A172 (cell line): ENCODE data around the gene PCARE. TPM values are rescaled to one million over a fixed set of nuclear protein-coding genes. Genes with fewer than 3 reads are reported as not detected.

Source experiments
- DNase-seq: peaks from one replicate; pipeline ENCODE4 v3.0.0-alpha.2; 2015; ENCODE audit warnings: low spot score
- total RNA-seq: library from RNA; depleted of rRNA; stranded (reverse); fragments of >200 nt; shearing (Covaris generic); gene quantifications from 2 replicates; pipeline ENCODE4 v1.2.3, GENCODE V29; 2014

The PCARE gene
- total RNA-seq, 1 experiment from 2014 or later, result not detected

- DNase-seq, result no peak
Observed at GRCh38 chr2:29035016-29035745, 39.1 kb downstream of the PCARE start.

GRCh38 chr2:29033656-29034055 lies 40.7 kb downstream of the PCARE start:
- peak; percentile 48 for DNase-seq

- peak; percentile 92 for DNase-seq
Observed at GRCh38 chr2:29033172-29033571, 41.2 kb downstream of the PCARE start.

- no peak for DNase-seq
Observed at GRCh38 chr2:29032189-29032588, 42.1 kb downstream of the PCARE start.

GRCh38 chr2:29031046-29031445 lies 43.3 kb downstream of the PCARE start:
- no peak for DNase-seq

GRCh38 chr2:29025711-29026110 lies 48.6 kb downstream of the PCARE start:
- no peak for DNase-seq

GRCh38 chr2:29024882-29025430 lies 49.4 kb downstream of the PCARE start:
- no peak for DNase-seq

- DNase-seq, result no peak
Observed at GRCh38 chr2:29023188-29023587, 51.1 kb downstream of the PCARE start.

- peak; percentile 82 for DNase-seq
Observed at GRCh38 chr2:29022679-29023078, 51.6 kb downstream of the PCARE start.

GRCh38 chr2:29021886-29022285 lies 52.4 kb downstream of the PCARE start:
- no peak for DNase-seq

GRCh38 chr2:29017716-29018435 lies 56.4 kb downstream of the PCARE start:
- no peak for DNase-seq

- no peak for DNase-seq
Observed at GRCh38 chr2:29016504-29016903, 57.8 kb downstream of the PCARE start.

GRCh38 chr2:29015701-29016470 lies 58.4 kb downstream of the PCARE start:
- no peak for DNase-seq

- DNase-seq, result peak; percentile 84
Observed at GRCh38 chr2:29014811-29015421, 59.4 kb downstream of the PCARE start.

- DNase-seq, result no peak
Observed at GRCh38 chr2:29014331-29014730, 60.0 kb downstream of the PCARE start.

GRCh38 chr2:29013057-29013780 lies 61.1 kb downstream of the PCARE start:
- no peak for DNase-seq

GRCh38 chr2:29012211-29012681 lies 62.1 kb downstream of the PCARE start:
- no peak for DNase-seq
